ENCODE results near the gene KLHDC8A. TPM values are rescaled to one million over a fixed set of nuclear protein-coding genes. Genes with fewer than 3 reads are reported as not detected.

Gene KLHDC8A
- total and polyA plus RNA-seq, 2 of the 13 experiments (the other 11 are each of a cell fraction or from before 2014, with no cell fraction given) = not detected

GRCh38 chr1:205321162-205321958 lies 35.4 kb downstream of the KLHDC8A start, which contains the start of gene NUAK2 (continued):
- peak; percentile 11; the same call in 1 of the 2 replicates for TF ChIP-seq HOMEZ (CRISPR knock-in tag; IDR thresholded peaks at IDR 0.05; ENCODE audit: low read depth)
- peak; percentile 64; the same call in 1 of the 2 replicates for TF ChIP-seq ZMYM4 (CRISPR knock-in tag; IDR thresholded peaks at IDR 0.05)
- 0 out of 2 replicates have a peak, but pooled peaks have one; percentile 59 for TF ChIP-seq ZNF20 (CRISPR knock-in tag; IDR thresholded peaks at IDR 0.05)
- TF ChIP-seq NFKB2 (CRISPR knock-in tag; IDR thresholded peaks at IDR 0.05; ENCODE audit: borderline replicate concordance) = peak; percentile 36; the same call in 1 of the 2 replicates
- TF ChIP-seq ZFY (CRISPR knock-in tag; IDR thresholded peaks at IDR 0.05) = peak; percentile 53
- no peak for TF ChIP-seq CBX1 (IDR thresholded peaks at IDR 0.05; ENCODE audit: low read depth)
- 0 out of 2 replicates have a peak, but pooled peaks have one; percentile 22 for TF ChIP-seq KLF6 (CRISPR knock-in tag; IDR thresholded peaks at IDR 0.05)
- TF ChIP-seq KAT7 (CRISPR knock-in tag; IDR thresholded peaks at IDR 0.05; ENCODE audit: borderline replicate concordance) = 0 out of 2 replicates have a peak, but pooled peaks have one; percentile 46
- TF ChIP-seq REST (IDR thresholded peaks at IDR 0.05; ENCODE audit: borderline replicate concordance in 1 of 2, low read depth in 1 of 2, low read length in 2 of 2) = no peak
- TF ChIP-seq ZNF878 (CRISPR knock-in tag; IDR thresholded peaks at IDR 0.05) = no peak; the same call in 1 of the 2 replicates
- TF ChIP-seq MLX (CRISPR knock-in tag; IDR thresholded peaks at IDR 0.05) = no peak
- TF ChIP-seq HOXA3 (CRISPR knock-in tag; IDR thresholded peaks at IDR 0.05) = 0 out of 2 replicates have a peak, but pooled peaks have one; percentile 14
- TF ChIP-seq TEAD3 (CRISPR knock-in tag; optimal IDR thresholded peaks at IDR 0.05; ENCODE audit: borderline replicate concordance) = peak; percentile 39
- TF ChIP-seq THYN1 (CRISPR knock-in tag; IDR thresholded peaks at IDR 0.05; ENCODE audit: borderline replicate concordance, low read depth) = no peak
- no peak for TF ChIP-seq ZNF549 (CRISPR knock-in tag; IDR thresholded peaks at IDR 0.05)
- TF ChIP-seq ZNF660 (CRISPR knock-in tag; IDR thresholded peaks at IDR 0.05; ENCODE audit: borderline replicate concordance, low read depth) = no peak
- TF ChIP-seq PATZ1 (CRISPR knock-in tag; IDR thresholded peaks at IDR 0.05) = 0 out of 2 replicates have a peak, but pooled peaks have one; percentile 10
- TF ChIP-seq MIER3 (CRISPR knock-in tag; IDR thresholded peaks at IDR 0.05; ENCODE audit: borderline replicate concordance) = no peak; the same call in 1 of the 2 replicates
- TF ChIP-seq LCORL (IDR thresholded peaks at IDR 0.05) = no peak
- TF ChIP-seq LCORL (CRISPR knock-in tag; IDR thresholded peaks at IDR 0.05) = 0 out of 2 replicates have a peak, but pooled peaks have one; percentile 21
- peak; percentile 96; the same call in 1 of the 2 replicates for TF ChIP-seq ZNF598 (CRISPR knock-in tag; IDR thresholded peaks at IDR 0.05; ENCODE audit: borderline replicate concordance)
- TF ChIP-seq ATF7 (IDR thresholded peaks at IDR 0.05) = no peak
- TF ChIP-seq ATF7 (CRISPR knock-in tag; IDR thresholded peaks at IDR 0.05) = 0 out of 2 replicates have a peak, but pooled peaks have one; percentile 8

Data from HepG2 (cell line).